Gastrocnemius medialis (tissue), 4 donors: ENCODE results near the gene PANK3.

ENCODE experiments used
- CTCF ChIP-seq, 5 experiments: fragments of 450-650 bp in 3 of 5; fragments of 200-600 bp in 2 of 5; sonication (generic) in 2 of 5; IDR thresholded peaks in 4 of 5; conservative IDR thresholded peaks in 1 of 5; 1 replicate in 4 of 5; 2 replicates in 1 of 5; pipeline ENCODE4 v1.5.1; 2016 to 2019; ENCODE audit warnings: antibody characterized with exemption in 5 of 5, mild to moderate bottlenecking in 3 of 5, moderate library complexity in 3 of 5
- POLR2A ChIP-seq, 2 donors: fragments of 450-650 bp; IDR thresholded peaks; one replicate each; pipeline ENCODE4 v1.6.1; 2017; ENCODE audit warnings: antibody characterized with exemption in 2 of 2, mild to moderate bottlenecking in 2 of 2, moderate library complexity in 2 of 2

DNA sequence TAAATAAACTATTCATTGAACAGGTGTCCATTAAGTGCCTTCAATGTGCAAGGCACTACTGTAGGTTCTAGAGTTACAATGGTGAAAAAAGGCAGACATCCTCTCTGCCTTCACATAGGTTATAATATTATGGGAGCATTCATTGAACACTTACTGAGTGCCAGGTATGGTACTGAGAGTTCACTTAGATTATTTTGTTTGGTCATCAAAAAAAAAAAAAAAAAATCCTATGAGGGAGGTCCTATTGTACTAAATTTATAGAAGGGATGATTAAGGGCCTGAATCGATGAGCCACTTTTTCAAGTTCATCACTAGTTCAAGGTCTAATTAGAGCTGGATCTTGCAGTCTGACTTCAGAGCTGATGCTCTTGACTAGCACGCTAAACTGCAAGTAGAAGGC, 22.8 kb upstream of the PANK3 start:
- TF ChIP-seq CTCF (IDR thresholded peaks at IDR 0.05 in 4 of 5, conservative IDR thresholded peaks at IDR 0.05 in 1 of 5), result no peak
- TF ChIP-seq POLR2A (IDR thresholded peaks at IDR 0.05), result no peak
